ENCODE measurements around the gene KCNN4. TPM values are rescaled to one million over a fixed set of nuclear protein-coding genes. Genes with fewer than 3 reads are reported as not detected.

Gene KCNN4
- total RNA-seq, 1 experiment from 2014 or later: 0.62 TPM

Other genes with a start within 250 kb of the KCNN4 start
- not detected in 2 replicates for gene ZNF575, start 247.8 kb downstream of the KCNN4 start, total RNA-seq (2014; rRNA removed; shearing (Covaris generic))
- 44.9 and 58.8 TPM in 2 replicates for gene XRCC1, start 205.4 kb downstream of the KCNN4 start, total RNA-seq (2014; rRNA removed; shearing (Covaris generic))
- 4.9 and 6.2 TPM in 2 replicates for gene PINLYP, start 205.2 kb downstream of the KCNN4 start, total RNA-seq (2014; rRNA removed; shearing (Covaris generic))
- gene IRGQ, start 184.8 kb downstream of the KCNN4 start, total RNA-seq (2014; rRNA removed; shearing (Covaris generic)): 11.2 and 16.5 TPM in 2 replicates
- gene ZNF576, start 184.4 kb downstream of the KCNN4 start, total RNA-seq (2014; rRNA removed; shearing (Covaris generic)): 12.3 and 18.6 TPM in 2 replicates
- 0.21 and 0.26 TPM in 2 replicates for gene SRRM5, start 168.9 kb downstream of the KCNN4 start, total RNA-seq (2014; rRNA removed; shearing (Covaris generic))
- gene ZNF428, start 161.3 kb downstream of the KCNN4 start, total RNA-seq (2014; rRNA removed; shearing (Covaris generic)): 59.0 and 70.5 TPM in 2 replicates
- gene CADM4, start 141.1 kb downstream of the KCNN4 start, total RNA-seq (2014; rRNA removed; shearing (Covaris generic)): 9.9 and 12.3 TPM in 2 replicates
- 16.9 and 31.0 TPM in 2 replicates for gene PLAUR, start 110.8 kb downstream of the KCNN4 start, total RNA-seq (2014; rRNA removed; shearing (Covaris generic))
- not detected in 2 replicates for gene IRGC, start 64.9 kb downstream of the KCNN4 start, total RNA-seq (2014; rRNA removed; shearing (Covaris generic))
- gene SMG9, start 26.0 kb downstream of the KCNN4 start, total RNA-seq (2014; rRNA removed; shearing (Covaris generic)): 23.4 and 33.6 TPM in 2 replicates
- gene LYPD5, start 21.5 kb upstream of the KCNN4 start, total RNA-seq (2014; rRNA removed; shearing (Covaris generic)): 0.21 and 1.8 TPM in 2 replicates
- gene ZNF283, start 46.3 kb upstream of the KCNN4 start, total RNA-seq (2014; rRNA removed; shearing (Covaris generic)): 0.55 and 2.0 TPM in 2 replicates
- gene ZNF404, start 103.0 kb upstream of the KCNN4 start, total RNA-seq (2014; rRNA removed; shearing (Covaris generic)): 0.90 and 1.2 TPM in 2 replicates
- 11.6 and 11.9 TPM in 2 replicates for gene ZNF45, start 154.3 kb upstream of the KCNN4 start, total RNA-seq (2014; rRNA removed; shearing (Covaris generic))
- 2.2 and 3.0 TPM in 2 replicates for gene ZNF221, start 170.3 kb upstream of the KCNN4 start, total RNA-seq (2014; rRNA removed; shearing (Covaris generic))
- 7.6 and 9.7 TPM in 2 replicates for gene ZNF155, start 203.2 kb upstream of the KCNN4 start, total RNA-seq (2014; rRNA removed; shearing (Covaris generic))
- gene ZNF230, start 222.0 kb upstream of the KCNN4 start, total RNA-seq (2014; rRNA removed; shearing (Covaris generic)): 1.4 and 3.2 TPM in 2 replicates
- 1.8 and 4.3 TPM in 2 replicates for gene ZNF222, start 244.4 kb upstream of the KCNN4 start, total RNA-seq (2014; rRNA removed; shearing (Covaris generic))